AG09319 (cell line): ENCODE measurements around the gene BRSK1.

Source experiments
- DNase-seq: peaks from one replicate; pipeline ENCODE4 v3.0.0-alpha.2; 2010; ENCODE audit warnings: low read depth; ENCODE audit errors: extremely low read depth
- CTCF ChIP-seq: IDR thresholded peaks from 2 replicates; pipeline ENCODE4 v1.5.1; 2011; ENCODE audit warnings: low read depth, mild to moderate bottlenecking, inconsistent platforms, low read length, moderate library complexity

The BRSK1 gene

GRCh38 chr19:55287361-55288079, 3.7 kb downstream of the BRSK1 start:
- no peak for DNase-seq
- TF ChIP-seq CTCF: no peak

GRCh38 chr19:55289117-55289796, 5.5 kb downstream of the BRSK1 start:
- no peak for TF ChIP-seq CTCF
- no peak for DNase-seq

GRCh38 chr19:55297267-55297666, 13.5 kb downstream of the BRSK1 start:
- no peak for DNase-seq
- no peak for TF ChIP-seq CTCF

GRCh38 chr19:55299991-55300390, 16.2 kb downstream of the BRSK1 start:
- TF ChIP-seq CTCF: no peak
- DNase-seq: no peak

- no peak for DNase-seq
- TF ChIP-seq CTCF: no peak
Observed at GRCh38 chr19:55300886-55301458, 17.2 kb downstream of the BRSK1 start.

GRCh38 chr19:55301459-55302317, 17.9 kb downstream of the BRSK1 start:
- DNase-seq: peak; percentile 27
- TF ChIP-seq CTCF: peak; percentile 81
